HG03378 (cell line): ENCODE results near the gene HBA2.
"Not testable (repeated sequence)": the region's sequence is repeated elsewhere in the genome, so short reads cannot be mapped to it uniquely, and the experiment has no call there.

Experiments used
- ATAC-seq: cut with Tn5 transposase; IDR thresholded peaks from one replicate; pipeline ENCODE4 v1.9.1; 2021; ENCODE audit warnings: mild to moderate bottlenecking, moderate library complexity; ENCODE audit not compliant: unreplicated experiment

The HBA2 gene

GRCh38 chr16:173928-174769 is 1.5 kb downstream of the HBA2 start:
- ATAC-seq, result not testable (repeated sequence)

DNA sequence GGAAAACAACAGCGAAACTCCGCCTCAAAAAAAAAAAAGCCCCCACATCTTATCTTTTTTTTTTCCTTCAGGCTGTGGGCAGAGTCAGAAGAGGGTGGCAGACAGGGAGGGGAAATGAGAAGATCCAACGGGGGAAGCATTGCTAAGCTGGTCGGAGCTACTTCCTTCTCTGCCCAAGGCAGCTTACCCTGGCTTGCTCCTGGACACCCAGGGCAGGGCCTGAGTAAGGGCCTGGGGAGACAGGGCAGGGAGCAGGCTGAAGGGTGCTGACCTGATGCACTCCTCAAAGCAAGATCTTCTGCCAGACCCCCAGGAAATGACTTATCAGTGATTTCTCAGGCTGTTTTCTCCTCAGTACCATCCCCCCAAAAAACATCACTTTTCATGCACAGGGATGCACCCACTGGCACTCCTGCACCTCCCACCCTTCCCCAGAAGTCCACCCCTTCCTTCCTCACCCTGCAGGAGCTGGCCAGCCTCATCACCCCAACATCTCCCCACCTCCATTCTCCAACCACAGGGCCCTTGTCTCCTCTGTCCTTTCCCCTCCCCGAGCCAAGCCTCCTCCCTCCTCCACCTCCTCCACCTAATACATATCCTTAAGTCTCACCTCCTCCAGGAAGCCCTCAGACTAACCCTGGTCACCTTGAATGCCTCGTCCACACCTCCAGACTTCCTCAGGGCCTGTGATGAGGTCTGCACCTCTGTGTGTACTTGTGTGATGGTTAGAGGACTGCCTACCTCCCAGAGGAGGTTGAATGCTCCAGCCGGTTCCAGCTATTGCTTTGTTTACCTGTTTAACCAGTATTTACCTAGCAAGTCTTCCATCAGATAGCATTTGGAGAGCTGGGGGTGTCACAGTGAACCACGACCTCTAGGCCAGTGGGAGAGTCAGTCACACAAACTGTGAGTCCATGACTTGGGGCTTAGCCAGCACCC is 2.6 kb downstream of the HBA2 start:
- ATAC-seq, result no peak

- ATAC-seq, result not testable (repeated sequence)
Observed at GRCh38 chr16:176006-176405, 3.3 kb downstream of the HBA2 start.

GRCh38 chr16:176477-177382 is 4.1 kb downstream of the HBA2 start, which contains the start of gene HBA1:
TSS of gene HBA1 (plus strand) at chr16:176680. CDS start at chr16:176717, 37 bp downstream.
- ATAC-seq, result not testable (repeated sequence)

GRCh38 chr16:177394-177822 is 4.7 kb downstream of the HBA2 start:
- ATAC-seq, result no peak

- ATAC-seq, result no peak
Observed at GRCh38 chr16:177981-178667, 5.4 kb downstream of the HBA2 start.

- ATAC-seq, result no peak
Observed at GRCh38 chr16:178668-179015, 6.0 kb downstream of the HBA2 start.

- ATAC-seq, result no peak
Observed at GRCh38 chr16:179211-180092, 6.8 kb downstream of the HBA2 start.

DNA sequence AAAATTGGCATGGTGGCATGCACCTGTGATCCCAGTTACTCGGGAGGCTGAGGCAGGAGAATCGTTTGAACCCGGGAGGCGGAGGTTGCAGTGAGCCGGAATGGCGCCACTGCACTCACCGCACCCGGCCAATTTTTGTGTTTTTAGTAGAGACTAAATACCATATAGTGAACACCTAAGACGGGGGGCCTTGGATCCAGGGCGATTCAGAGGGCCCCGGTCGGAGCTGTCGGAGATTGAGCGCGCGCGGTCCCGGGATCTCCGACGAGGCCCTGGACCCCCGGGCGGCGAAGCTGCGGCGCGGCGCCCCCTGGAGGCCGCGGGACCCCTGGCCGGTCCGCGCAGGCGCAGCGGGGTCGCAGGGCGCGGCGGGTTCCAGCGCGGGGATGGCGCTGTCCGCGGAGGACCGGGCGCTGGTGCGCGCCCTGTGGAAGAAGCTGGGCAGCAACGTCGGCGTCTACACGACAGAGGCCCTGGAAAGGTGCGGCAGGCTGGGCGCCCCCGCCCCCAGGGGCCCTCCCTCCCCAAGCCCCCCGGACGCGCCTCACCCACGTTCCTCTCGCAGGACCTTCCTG is 7.5 kb downstream of the HBA2 start, which contains the start of gene HBQ1:
Gene HBQ1 (plus strand): TSS at position 359 of the 575 bp plus-strand sequence. CDS start 28 bp downstream, at position 387.
- no peak for ATAC-seq

GRCh38 chr16:180681-181564 is 8.2 kb downstream of the HBA2 start:
- ATAC-seq, result no peak

- no peak for ATAC-seq
Observed at GRCh38 chr16:181565-182021, 8.9 kb downstream of the HBA2 start.

GRCh38 chr16:183005-183404 is 10.3 kb downstream of the HBA2 start:
- no peak for ATAC-seq

DNA sequence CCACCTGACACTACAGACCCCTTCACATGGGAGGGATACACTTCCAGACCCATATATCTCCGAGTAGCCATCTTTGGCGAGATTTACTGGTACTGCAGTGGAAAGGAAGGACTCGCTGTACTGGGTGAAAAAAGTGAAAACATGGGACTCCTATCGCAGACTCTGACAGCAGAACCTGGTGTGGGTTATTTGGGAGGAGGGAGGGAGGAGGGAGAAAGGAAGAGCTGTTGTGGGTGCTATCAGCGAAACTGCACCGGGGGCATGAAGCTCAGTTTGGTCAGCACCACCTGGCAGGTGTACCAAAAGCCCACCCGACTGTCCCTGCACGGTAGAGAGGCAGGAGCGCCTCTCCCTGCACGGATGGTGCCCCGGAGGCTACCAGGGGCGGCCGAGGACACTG is 12.5 kb downstream of the HBA2 start:
- ATAC-seq, result no peak

- no peak for ATAC-seq
Observed at GRCh38 chr16:185691-186090, 13.0 kb downstream of the HBA2 start.

DNA sequence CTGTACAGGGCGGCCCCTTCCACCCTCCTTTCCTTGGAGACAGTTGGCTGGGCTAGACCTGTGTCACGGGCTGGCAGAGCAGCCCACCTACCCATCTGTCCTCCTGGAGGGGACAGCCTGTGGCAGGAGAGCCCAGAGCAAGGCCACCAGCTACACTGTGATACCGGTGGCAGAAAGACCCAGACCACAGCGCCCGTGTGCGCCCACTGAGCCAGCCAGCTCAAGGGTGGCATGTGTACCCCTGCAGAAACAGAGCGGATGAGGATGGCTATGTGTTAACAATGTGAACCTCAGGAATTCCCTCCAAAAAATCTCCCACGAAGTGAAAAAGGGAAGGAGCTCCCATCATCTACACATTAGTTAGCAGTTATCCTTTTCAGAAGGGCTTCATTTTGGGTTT is 14.7 kb downstream of the HBA2 start:
- ATAC-seq, result no peak

GRCh38 chr16:188674-189073 is 16.0 kb downstream of the HBA2 start:
- no peak for ATAC-seq

- no peak for ATAC-seq
Observed at GRCh38 chr16:189604-190186, 17.0 kb downstream of the HBA2 start.
